Peyer's patch (tissue), 4 donors: Measurements from ENCODE around the gene ABLIM1.

ENCODE experiments used
- CTCF ChIP-seq, 6 experiments: fragments of 450-650 bp in 4 of 6; fragments of 200-600 bp in 2 of 6; sonication (generic) in 1 of 6; IDR thresholded peaks; one replicate each; pipeline ENCODE4 v1.5.1; 2017 to 2019; ENCODE audit warnings: antibody characterized with exemption in 6 of 6, mild to moderate bottlenecking in 3 of 6, moderate library complexity in 1 of 6
- POLR2A ChIP-seq, 2 donors: fragments of 450-650 bp; IDR thresholded peaks; one replicate each; pipeline ENCODE4 v1.5.1; 2017; ENCODE audit warnings: antibody characterized with exemption in 2 of 2, mild to moderate bottlenecking in 2 of 2, moderate library complexity in 2 of 2

DNA sequence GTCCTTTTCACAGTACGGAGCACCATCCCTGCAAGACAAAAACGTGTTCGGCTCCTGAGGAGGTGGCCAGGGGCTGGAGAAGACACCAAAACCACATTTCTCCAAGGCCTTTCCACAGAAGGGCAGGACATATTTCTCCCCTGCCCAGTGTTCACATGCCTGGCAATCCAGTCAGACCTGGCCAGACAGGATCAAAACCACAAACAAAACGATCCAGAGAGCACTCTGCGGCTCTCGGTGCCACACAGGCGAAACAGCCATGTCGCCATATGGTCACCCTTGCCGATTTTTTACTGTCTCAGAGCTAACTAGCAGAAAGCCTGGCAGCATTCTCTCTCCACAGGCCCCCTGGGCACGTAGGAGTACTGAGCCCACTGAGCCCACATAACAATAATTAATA is 113.0 kb downstream of the ABLIM1 start:
- TF ChIP-seq CTCF (IDR thresholded peaks at IDR 0.05) (no peak), POLR2A (IDR thresholded peaks at IDR 0.05) (no peak)
